Activated T-helper 17 cell treated with anti-CD3 and anti-CD28 coated beads, Interleukin-2, amount 50 U/mL, for 72 hours (primary cell): ENCODE results near the gene GPANK1. TPM values are rescaled to one million over a fixed set of nuclear protein-coding genes. Genes with fewer than 3 reads are reported as not detected.

Experiments used
- ATAC-seq: fragments of 150-1000 bp; cut with Tn5 transposase; replicated peaks from 2 replicates; pipeline ENCODE4 v1.10.0; 2021; ENCODE audit warnings: mild to moderate bottlenecking, moderate library complexity
- H3K27ac Mint-ChIP-seq: one replicate; pipeline ENCODE4 v1.8.0; 2022; ENCODE audit warnings: mixed read lengths
- H3K27me3 Mint-ChIP-seq: one replicate; pipeline ENCODE4 v1.8.0; 2022; ENCODE audit warnings: mixed read lengths
- H3K36me3 Mint-ChIP-seq: one replicate; pipeline ENCODE4 v1.8.0; 2022; ENCODE audit warnings: low read depth, mild to moderate bottlenecking, mixed read lengths
- H3K4me1 Mint-ChIP-seq: one replicate; pipeline ENCODE4 v1.8.0; 2022; ENCODE audit warnings: mixed read lengths
- H3K4me3 Mint-ChIP-seq: one replicate; pipeline ENCODE4 v1.8.0; 2022; ENCODE audit warnings: mild to moderate bottlenecking, mixed read lengths
- H3K9me3 Mint-ChIP-seq: one replicate; pipeline ENCODE4 v1.8.0; 2022; ENCODE audit warnings: mixed read lengths
- total RNA-seq, 2 donors: library from RNA; stranded (reverse); gene quantifications; one replicate each; pipeline ENCODE4 v1.2.3, GENCODE V29; 2022

Gene GPANK1
- total RNA-seq, 2 donors from 2014 or later = 30.1 to 39.0 TPM

DNA sequence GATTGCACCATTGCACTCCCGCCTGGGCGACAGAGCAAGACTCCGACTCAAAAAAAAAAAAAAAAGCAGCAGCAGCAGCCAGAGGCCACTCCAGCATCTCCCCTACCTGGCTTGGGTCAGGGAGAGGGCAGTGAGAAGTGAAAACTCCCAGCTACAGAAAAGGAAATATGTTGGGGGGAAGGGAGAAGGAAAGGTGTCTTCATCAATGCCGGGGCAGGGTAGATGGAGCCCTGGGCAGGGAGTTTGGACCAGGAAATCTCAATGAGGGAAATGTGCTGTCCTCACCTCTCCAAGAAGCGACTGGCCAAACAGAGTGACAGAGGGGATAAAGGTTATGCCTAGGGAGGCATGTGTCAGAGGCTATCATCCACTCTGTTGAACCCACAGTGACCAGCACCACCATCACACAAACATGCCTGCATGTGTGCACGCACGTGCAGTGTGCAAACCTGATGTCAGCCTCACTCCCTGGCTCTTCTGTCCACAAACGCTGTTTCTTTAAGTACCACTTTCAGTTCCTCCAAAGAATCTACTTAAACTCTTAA is 50.6 kb downstream of the GPANK1 start:
- Mint-ChIP-seq H3K4me1 (peaks cover 11% of the 10 kb centered on the region), H3K4me3 (no peak overlapping the region), H3K9me3 (no peaks in the 10 kb centered on the region), H3K27me3 (no peaks in the 10 kb centered on the region), H3K27ac (no peak overlapping the region), H3K36me3 (no peaks in the 10 kb centered on the region)
- ATAC-seq = no peak

Other genes starting within 250 kb of the GPANK1 start
- gene MICB, start 166.9 kb downstream of the GPANK1 start, total RNA-seq = 10 to 100 TPM; 25.8 to 34.3 TPM
- gene MCCD1, start 136.0 kb downstream of the GPANK1 start, total RNA-seq = not detected
- 100 to 1,000 TPM; 558 to 568 TPM for gene DDX39B, start 123.0 kb downstream of the GPANK1 start, total RNA-seq
- 1 to 10 TPM; 2.1 to 2.4 TPM for gene ATP6V1G2, start 118.4 kb downstream of the GPANK1 start, total RNA-seq
- 10 to 100 TPM; 14.1 to 29.8 TPM for gene NFKBIL1, start 117.4 kb downstream of the GPANK1 start, total RNA-seq
- 100 to 1,000 TPM; 163 to 567 TPM for gene LTA, start 92.7 kb downstream of the GPANK1 start, total RNA-seq
- gene TNF, start 89.4 kb downstream of the GPANK1 start, total RNA-seq = 100 to 1,000 TPM in 1 of 2 donors, 10 to 100 TPM in 1; 69.5 to 199 TPM
- gene LTB, start 82.6 kb downstream of the GPANK1 start, total RNA-seq = 100 to 1,000 TPM; 269 to 395 TPM
- gene LST1, start 78.7 kb downstream of the GPANK1 start, total RNA-seq = 10 to 100 TPM in 1 of 2 donors, 1 to 10 TPM in 1; 8.1 to 28.7 TPM
- 10 to 100 TPM; 25.4 to 28.6 TPM for gene NCR3, start 72.0 kb downstream of the GPANK1 start, total RNA-seq
- gene AIF1, start 49.8 kb downstream of the GPANK1 start, total RNA-seq = 10 to 100 TPM in 1 of 2 donors, 1 to 10 TPM in 1; 9.1 to 15.5 TPM
- 100 to 1,000 TPM; 226 to 237 TPM for gene PRRC2A, start 44.3 kb downstream of the GPANK1 start, total RNA-seq
- 100 to 1,000 TPM; 298 to 383 TPM for gene BAG6, start 12.3 kb downstream of the GPANK1 start, total RNA-seq
- 1 to 10 TPM in 1 of 2 donors, under 1 TPM in 1; 0.76 to 1.3 TPM for gene APOM, start 9.1 kb downstream of the GPANK1 start, total RNA-seq
- 10 to 100 TPM; 16.2 to 21.0 TPM for gene C6orf47, start 4.2 kb downstream of the GPANK1 start, total RNA-seq
- 100 to 1,000 TPM; 204 to 245 TPM for gene CSNK2B, start 1.1 kb upstream of the GPANK1 start, total RNA-seq
- gene LY6G5B, start 5.0 kb upstream of the GPANK1 start, total RNA-seq = 10 to 100 TPM; 25.3 to 28.1 TPM
- 1 to 10 TPM; 2.2 to 5.0 TPM for gene LY6G5C, start 16.1 kb upstream of the GPANK1 start, total RNA-seq
- gene ABHD16A, start 38.3 kb upstream of the GPANK1 start, total RNA-seq = 10 to 100 TPM; 31.4 to 31.7 TPM
- gene LY6G6F, start 41.9 kb upstream of the GPANK1 start, total RNA-seq = not detected
- gene LY6G6D, start 50.4 kb upstream of the GPANK1 start, total RNA-seq = not detected
- under 1 TPM in 1 of 2 donors, not detected in 1; 0.64 TPM for gene LY6G6C, start 56.7 kb upstream of the GPANK1 start, total RNA-seq
- not detected for gene MPIG6B, start 58.4 kb upstream of the GPANK1 start, total RNA-seq
- gene DDAH2, start 64.3 kb upstream of the GPANK1 start, total RNA-seq = 10 to 100 TPM in 1 of 2 donors, 1 to 10 TPM in 1; 9.4 to 23.8 TPM
- 100 to 1,000 TPM; 406 to 482 TPM for gene CLIC1, start 71.5 kb upstream of the GPANK1 start, total RNA-seq
- gene MSH5, start 75.0 kb upstream of the GPANK1 start, total RNA-seq = 10 to 100 TPM; 78.9 to 82.6 TPM
- 10 to 100 TPM; 12.1 to 18.9 TPM for gene SAPCD1, start 97.7 kb upstream of the GPANK1 start, total RNA-seq
- 1 to 10 TPM; 2.9 to 4.2 TPM for gene VWA7, start 112.3 kb upstream of the GPANK1 start, total RNA-seq
- 100 to 1,000 TPM in 1 of 2 donors, 10 to 100 TPM in 1; 75.3 to 134 TPM for gene VARS1, start 130.8 kb upstream of the GPANK1 start, total RNA-seq
- gene LSM2, start 142.0 kb upstream of the GPANK1 start, total RNA-seq = 100 to 1,000 TPM in 1 of 2 donors, 10 to 100 TPM in 1; 92.5 to 139 TPM
- 1 to 10 TPM; 2.7 to 2.9 TPM for gene HSPA1L, start 150.3 kb upstream of the GPANK1 start, total RNA-seq
- gene HSPA1A, start 150.5 kb upstream of the GPANK1 start, total RNA-seq = 100 to 1,000 TPM; 124 to 189 TPM
- 100 to 1,000 TPM in 1 of 2 donors, 10 to 100 TPM in 1; 78.4 to 118 TPM for gene HSPA1B, start 162.7 kb upstream of the GPANK1 start, total RNA-seq
- gene NEU1, start 197.8 kb upstream of the GPANK1 start, total RNA-seq = 10 to 100 TPM; 19.3 to 22.3 TPM
- under 1 TPM in 1 of 2 donors, not detected in 1; 0.39 TPM for gene SLC44A4, start 214.0 kb upstream of the GPANK1 start, total RNA-seq
- gene EHMT2, start 232.7 kb upstream of the GPANK1 start, total RNA-seq = 10 to 100 TPM; 41.2 to 55.3 TPM
- gene ZBTB12, start 237.1 kb upstream of the GPANK1 start, total RNA-seq = 1 to 10 TPM; 1.6 to 3.0 TPM